HG02610 (cell line): ENCODE measurements around the gene ULBP1.
"Not testable (repeated sequence)": the region's sequence is repeated elsewhere in the genome, so short reads cannot be mapped to it uniquely, and the experiment has no call there.

ENCODE experiments used
- ATAC-seq: cut with Tn5 transposase; IDR thresholded peaks from one replicate; pipeline ENCODE4 v1.9.1; 2021; ENCODE audit warnings: mild to moderate bottlenecking, moderate library complexity; ENCODE audit not compliant: unreplicated experiment

The ULBP1 gene

GRCh38 chr6:149951096-149951495 is 12.6 kb upstream of the ULBP1 start:
- no peak for ATAC-seq

- no peak for ATAC-seq
Measured at GRCh38 chr6:149951626-149952025, 12.1 kb upstream of the ULBP1 start.

GRCh38 chr6:149953390-149953789 is 10.4 kb upstream of the ULBP1 start:
- not testable (repeated sequence) for ATAC-seq

GRCh38 chr6:149953934-149954327 is 9.8 kb upstream of the ULBP1 start:
- ATAC-seq, result not testable (repeated sequence)

- ATAC-seq, result not testable (repeated sequence)
Measured at GRCh38 chr6:149954328-149954983, 9.3 kb upstream of the ULBP1 start.

GRCh38 chr6:149954984-149955653 is 8.6 kb upstream of the ULBP1 start:
- ATAC-seq, result not testable (repeated sequence)

- not testable (repeated sequence) for ATAC-seq
Measured at GRCh38 chr6:149955654-149956317, 8.0 kb upstream of the ULBP1 start.

GRCh38 chr6:149958124-149958523 is 5.6 kb upstream of the ULBP1 start:
- ATAC-seq, result not testable (repeated sequence)

GRCh38 chr6:149959806-149960205 is 3.9 kb upstream of the ULBP1 start:
- not testable (repeated sequence) for ATAC-seq

- no peak for ATAC-seq
Measured at GRCh38 chr6:149960488-149960887, 3.3 kb upstream of the ULBP1 start.

GRCh38 chr6:149961728-149962425 is 1.9 kb upstream of the ULBP1 start:
- ATAC-seq, result no peak

- no peak for ATAC-seq
Measured at GRCh38 chr6:149962461-149963211, 1.1 kb upstream of the ULBP1 start.

GRCh38 chr6:149963212-149963461 is 606 bp upstream of the ULBP1 start:
- peak; percentile 13 for ATAC-seq

GRCh38 chr6:149964308-149965193 is 808 bp downstream of the ULBP1 start:
- ATAC-seq, result no peak

- no peak for ATAC-seq
Measured at GRCh38 chr6:149965194-149966020, 1.7 kb downstream of the ULBP1 start.

- not testable (repeated sequence) for ATAC-seq
Measured at GRCh38 chr6:149966319-149966718, 2.6 kb downstream of the ULBP1 start.

- ATAC-seq, result no peak
Measured at GRCh38 chr6:149967591-149967990, 3.8 kb downstream of the ULBP1 start.

- not testable (repeated sequence) for ATAC-seq
Measured at GRCh38 chr6:149967999-149968398, 4.3 kb downstream of the ULBP1 start.

GRCh38 chr6:149968909-149969308 is 5.2 kb downstream of the ULBP1 start:
- not testable (repeated sequence) for ATAC-seq
